PFSK-1 (cell line): ENCODE data around the gene PABPC4L.

Source experiments
- POLR2AphosphoS5 ChIP-seq: IDR thresholded peaks from 2 replicates; pipeline ENCODE4 v1.6.1; 2012; ENCODE audit warnings: low read depth, mild to moderate bottlenecking, control low read depth, low read length, moderate library complexity
- REST ChIP-seq, 2 experiments: IDR thresholded peaks; 2 replicates each; pipeline versions ENCODE4 v1.6.1 to v1.8.0; 2011 to 2012; ENCODE audit warnings: low read depth in 2 of 2, low read length in 2 of 2, control low read depth in 1 of 2, inconsistent platforms in 1 of 2, mild to moderate bottlenecking in 1 of 2, moderate library complexity in 1 of 2; ENCODE audit not compliant: insufficient read depth in 1 of 2
- SIN3A ChIP-seq: IDR thresholded peaks from 2 replicates; pipeline ENCODE4 v1.6.1; 2012; ENCODE audit warnings: mild to moderate bottlenecking, low read length, moderate library complexity, borderline replicate concordance; ENCODE audit not compliant: insufficient read depth
- TAF1 ChIP-seq: IDR thresholded peaks from 2 replicates; pipeline ENCODE4 v1.6.1; 2012; ENCODE audit warnings: low read length, control low read depth, borderline replicate concordance; ENCODE audit not compliant: insufficient read depth

GRCh38 chr4:134251322-134251721 is 49.7 kb upstream of the PABPC4L start:
- TF ChIP-seq TAF1 (no peak), REST (IDR thresholded peaks at IDR 0.05; ENCODE audit: insufficient read depth in 1 of 2, low read depth in 2 of 2, low read length in 2 of 2) (no peak), POLR2AphosphoS5 (no peak), SIN3A (no peak)
